HL-60/S4 treated with retinoic acid at 250 ng/mL for 4 days and 3 days (cell line): Measurements from ENCODE around the gene NRG2.

Experiments
- in situ Hi-C: fragments of 300-500 bp; cut with MboI; formaldehyde crosslinking; loops from 2 replicates; pipeline ENCODE4 v1.7.0; 2022; ENCODE audit warnings: low sequenced_read_pairs

Gene NRG2

GRCh38 chr5:140041492-140042392, 1.4 kb downstream of the NRG2 start:
- in situ Hi-C loops, result no loop called here

DNA sequence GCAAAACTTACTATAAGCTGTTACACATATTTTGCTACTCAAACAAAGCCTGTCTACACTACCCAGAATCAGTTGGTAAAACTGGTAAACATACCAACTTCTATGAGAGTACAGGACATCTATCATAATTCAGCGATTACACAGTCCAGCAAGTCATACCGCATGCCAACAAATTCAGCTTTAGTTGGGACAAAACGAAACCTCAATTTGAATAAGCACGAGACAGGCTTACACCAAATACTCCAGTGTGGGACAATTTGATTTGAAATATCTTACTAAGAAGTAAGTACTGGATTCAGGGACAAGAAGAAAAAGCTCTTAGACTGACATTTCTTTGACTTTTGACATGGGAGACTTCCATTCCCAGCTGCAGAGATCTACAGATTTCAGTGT, 2.0 kb downstream of the NRG2 start:
- in situ Hi-C loops, result no loop called here

DNA sequence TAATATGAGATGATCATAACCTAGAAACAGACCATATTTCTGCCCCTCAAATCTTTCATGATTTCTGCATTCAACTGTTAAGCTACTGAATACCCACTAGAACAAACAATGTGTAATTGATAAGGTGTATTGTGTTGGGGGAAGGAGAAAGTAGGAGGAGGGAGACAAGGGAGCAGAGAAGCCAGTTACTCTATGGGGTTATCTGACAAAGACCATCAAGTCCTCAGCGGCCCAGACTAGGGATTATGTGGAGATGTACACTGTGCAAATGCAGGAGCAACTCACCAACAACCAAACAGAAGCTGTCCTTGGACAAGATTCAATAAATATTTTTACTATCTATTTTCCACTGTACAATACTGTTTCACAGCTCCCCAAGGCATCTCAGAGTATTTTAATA, 2.7 kb downstream of the NRG2 start:
- in situ Hi-C loops, result no loop called here

- in situ Hi-C loops, result no loop called here
These were observed 3.5 kb downstream of the NRG2 start for GRCh38 chr5:140039561-140039960.

DNA sequence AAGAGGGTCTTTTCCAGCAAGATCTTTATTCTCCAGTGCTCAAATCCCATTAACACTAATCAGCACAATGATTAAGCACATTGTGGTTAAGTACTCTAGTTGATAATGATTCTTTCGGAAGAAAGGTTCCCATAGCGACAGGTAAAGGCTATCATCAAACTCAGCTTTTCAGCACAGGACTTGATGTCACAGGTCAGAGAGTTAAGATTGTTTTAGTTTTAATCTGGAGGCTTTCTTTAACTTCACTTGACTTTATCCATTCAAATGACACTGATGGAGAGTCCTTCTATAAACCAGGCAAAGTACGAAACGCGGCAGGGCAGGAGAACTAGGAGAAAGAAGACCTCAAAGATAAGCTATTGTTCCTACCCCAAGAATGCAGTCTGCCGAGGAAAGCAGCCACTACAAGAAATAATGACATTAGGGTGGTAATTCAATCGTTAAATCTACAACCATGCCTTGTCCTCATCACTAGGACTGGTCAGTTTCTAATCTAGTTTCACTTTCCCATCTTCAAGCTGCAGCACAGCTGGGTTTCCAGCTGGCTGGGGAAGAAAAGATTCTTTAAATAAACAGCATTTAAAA, 4.6 kb downstream of the NRG2 start:
- in situ Hi-C loops, result no loop called here

DNA sequence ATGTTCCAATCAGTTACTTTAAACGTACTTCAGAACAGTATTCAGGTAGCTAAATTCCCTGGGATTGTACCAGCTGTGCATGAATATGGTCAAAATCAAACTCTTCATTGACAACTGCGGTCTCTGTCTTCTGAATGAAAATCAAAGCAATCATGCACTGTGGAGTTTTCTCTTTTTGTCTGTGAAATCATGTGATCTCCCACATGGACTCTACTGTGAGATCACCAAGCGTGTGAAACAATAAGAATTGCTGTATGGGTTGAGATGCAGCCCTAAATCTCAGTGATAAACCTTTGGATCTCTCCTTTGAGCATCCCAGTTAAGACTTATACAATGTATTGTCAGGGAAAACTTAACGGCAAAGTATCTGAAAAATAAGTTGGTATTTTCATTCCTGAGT, 6.1 kb downstream of the NRG2 start:
- in situ Hi-C loops, result no loop called here

DNA sequence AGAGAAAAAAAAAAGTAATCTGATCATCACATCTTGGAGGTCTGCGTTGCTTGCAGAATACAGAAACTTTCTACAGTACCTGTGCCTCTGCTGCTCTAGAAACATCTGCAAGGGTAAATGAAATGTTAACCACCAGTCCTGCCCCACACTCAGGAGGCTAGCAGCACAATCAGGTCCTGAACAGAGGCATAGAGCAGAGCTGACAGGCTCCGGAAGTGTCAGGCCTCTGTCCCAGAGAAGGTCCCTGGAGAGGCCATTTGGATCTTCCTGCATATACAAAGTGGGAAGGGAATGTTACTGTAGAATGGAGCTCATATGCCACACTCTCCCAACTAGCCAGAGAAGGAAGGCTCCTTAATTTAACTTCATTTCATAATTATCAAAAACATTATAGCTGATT, 7.2 kb downstream of the NRG2 start:
- in situ Hi-C loops, result no loop called here

- in situ Hi-C loops, result no loop called here
These were observed 9.9 kb downstream of the NRG2 start for GRCh38 chr5:140033037-140033760.

- in situ Hi-C loops, result no loop called here
These were observed 10.8 kb downstream of the NRG2 start for GRCh38 chr5:140032296-140032695.

- in situ Hi-C loops, result no loop called here
These were observed 15.3 kb downstream of the NRG2 start for GRCh38 chr5:140027807-140028206.

DNA sequence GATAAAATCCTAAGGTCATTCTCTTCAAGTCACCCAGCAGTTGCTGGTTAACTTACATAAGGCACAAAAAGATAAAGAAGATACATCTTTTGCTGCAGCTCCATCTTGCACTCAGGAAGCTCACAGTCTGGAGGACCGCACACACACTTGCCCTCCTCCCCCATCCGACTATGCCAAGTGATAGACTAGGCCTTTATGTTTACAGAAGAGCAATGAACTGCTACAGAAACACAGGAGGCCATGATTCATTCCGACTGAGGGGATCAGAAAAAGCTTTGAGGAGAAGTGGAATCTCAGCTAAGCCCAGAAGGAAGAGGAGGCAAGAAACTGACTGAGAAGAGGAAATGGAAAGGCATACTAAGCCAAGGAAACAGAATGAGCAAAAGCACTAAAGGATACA, 17.4 kb downstream of the NRG2 start:
- in situ Hi-C loops, result no loop called here

DNA sequence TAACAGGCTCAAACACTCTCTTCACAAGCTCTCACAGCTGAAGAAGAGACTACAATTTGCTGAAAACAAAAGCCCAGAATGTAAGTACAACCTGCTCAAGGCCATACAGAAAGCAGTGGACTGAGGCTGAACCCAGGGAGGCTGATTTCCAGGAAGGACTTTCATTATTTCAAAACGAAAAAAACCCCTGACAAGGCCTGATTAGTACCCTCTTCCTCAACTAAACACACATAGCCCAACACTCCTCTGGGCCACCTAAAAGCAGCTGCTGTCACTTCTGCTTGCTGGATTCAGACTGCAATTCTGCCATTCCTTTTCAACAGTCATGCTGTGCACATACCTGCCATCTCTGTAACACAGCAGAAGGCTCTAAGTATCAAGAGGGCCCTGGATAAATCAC, 18.2 kb downstream of the NRG2 start:
- in situ Hi-C loops, result no loop called here

DNA sequence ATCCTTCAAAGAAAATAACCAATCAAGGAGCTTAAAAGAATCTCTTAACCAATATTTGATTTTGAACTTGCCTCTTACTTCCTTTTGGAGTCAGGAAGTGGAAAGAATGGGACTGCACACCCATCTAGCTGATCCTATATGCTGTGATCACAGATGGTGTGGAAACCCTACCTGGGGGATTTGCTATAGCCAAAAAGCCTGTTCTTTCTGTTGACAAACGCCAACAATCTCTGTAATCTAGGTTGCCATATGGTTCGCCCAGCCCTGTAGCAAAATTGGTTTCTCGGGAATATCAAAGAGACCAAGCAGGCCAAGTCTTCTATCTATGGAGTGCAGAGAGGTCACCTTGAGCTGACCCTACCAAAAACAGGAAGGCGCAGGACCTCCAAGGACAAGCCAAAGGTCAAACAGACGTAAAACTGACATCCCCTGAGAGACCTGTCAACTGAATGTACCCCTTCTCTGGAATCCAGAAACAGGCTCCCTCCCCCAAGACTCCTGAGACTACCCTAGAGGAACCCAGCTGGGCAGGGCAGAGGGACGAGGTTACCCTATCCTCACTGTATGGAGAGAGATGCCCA, 19.4 kb downstream of the NRG2 start:
- in situ Hi-C loops, result no loop called here

DNA sequence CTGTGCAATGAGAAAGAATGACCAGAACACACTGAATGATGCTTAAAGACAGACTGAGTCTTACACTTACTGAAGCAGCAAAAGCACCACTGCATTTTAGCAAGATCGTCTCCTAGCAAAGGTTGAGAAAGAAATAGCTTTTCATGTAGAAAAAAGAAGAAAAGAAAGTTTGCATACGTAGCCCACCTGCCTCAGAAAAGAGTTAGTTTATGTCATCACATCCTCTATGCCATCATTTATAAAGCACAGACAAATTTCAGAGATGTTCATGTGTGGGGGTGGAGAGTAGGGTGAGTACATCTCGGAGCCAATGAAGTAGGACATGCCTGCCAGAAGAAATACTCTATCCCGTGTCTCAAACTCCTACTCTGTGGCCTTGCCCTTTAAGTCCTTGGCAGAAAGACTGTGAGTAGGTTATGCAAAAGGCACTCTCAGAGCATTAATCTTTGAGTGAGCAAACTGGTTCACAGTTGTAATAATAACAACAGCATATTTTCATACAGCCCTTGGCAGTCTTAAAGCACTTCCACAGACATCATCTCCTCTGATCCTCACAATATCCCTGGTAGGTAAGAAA, 22.4 kb downstream of the NRG2 start:
- in situ Hi-C loops, result no loop called here

- in situ Hi-C loops, result no loop called here
These were observed 24.0 kb downstream of the NRG2 start for GRCh38 chr5:140018920-140019644.

GRCh38 chr5:140018517-140018916, 24.6 kb downstream of the NRG2 start:
- in situ Hi-C loops, result no loop called here

DNA sequence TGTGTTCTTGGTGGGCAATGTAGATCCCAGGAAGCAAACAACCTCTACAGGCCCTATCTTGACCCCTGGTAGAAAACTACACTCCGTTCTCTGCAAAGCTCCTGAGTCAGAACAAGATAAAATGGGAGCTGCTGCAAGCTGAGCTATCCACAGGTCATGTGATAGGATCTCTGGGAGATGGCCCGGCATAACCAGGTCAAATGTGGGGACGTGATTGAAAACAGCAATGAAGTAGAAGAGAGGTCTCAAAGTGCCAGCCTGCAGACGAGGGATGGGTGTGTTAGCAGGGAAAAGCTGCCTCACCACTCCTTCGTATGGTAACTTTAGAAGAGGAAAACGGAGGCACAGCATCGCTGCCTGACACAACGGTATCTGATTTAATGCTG, 25.0 kb downstream of the NRG2 start:
- in situ Hi-C loops, result no loop called here

GRCh38 chr5:140017397-140018095, 25.6 kb downstream of the NRG2 start:
- in situ Hi-C loops, result no loop called here

DNA sequence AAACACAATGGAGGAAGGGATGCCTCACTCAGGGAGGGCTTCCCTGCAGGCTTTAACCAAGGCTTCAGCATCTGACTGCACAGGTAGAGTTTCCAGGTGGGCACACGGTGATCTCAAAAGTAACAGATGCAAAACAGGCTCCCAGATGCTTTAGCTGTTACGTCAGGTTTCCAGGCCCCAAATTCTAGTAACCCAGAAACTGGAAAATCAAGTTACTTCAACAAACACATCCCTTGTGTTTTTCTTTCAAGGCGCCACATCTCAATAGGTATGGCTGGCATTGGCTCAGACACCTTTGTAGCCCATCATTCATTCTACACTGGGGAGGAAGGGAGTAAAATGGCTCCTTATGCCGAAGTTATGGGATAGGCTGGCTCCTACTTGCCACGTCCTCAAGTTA, 27.4 kb downstream of the NRG2 start:
- in situ Hi-C loops, result no loop called here

DNA sequence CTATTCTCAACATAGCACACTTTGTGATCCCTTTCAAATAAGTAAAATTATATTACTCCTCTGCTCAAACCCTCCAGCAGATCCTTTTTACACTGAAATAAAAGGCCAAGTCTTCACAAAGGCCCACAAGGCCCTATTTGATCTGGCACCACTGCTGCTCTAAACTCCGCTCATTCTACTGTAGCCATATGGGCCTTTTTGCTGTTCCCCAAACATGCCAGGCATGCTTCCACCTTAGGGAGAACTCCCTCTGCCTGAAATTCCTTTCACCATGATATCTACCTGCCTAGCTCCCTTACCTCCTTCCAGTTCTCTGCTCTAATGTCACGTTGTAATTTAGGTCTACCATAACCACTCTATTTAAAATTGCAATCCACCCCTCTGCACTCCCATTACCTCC, 28.3 kb downstream of the NRG2 start:
- in situ Hi-C loops, result no loop called here
